ENCODE measurements around the gene ZNF646.

Gene ZNF646

DNA sequence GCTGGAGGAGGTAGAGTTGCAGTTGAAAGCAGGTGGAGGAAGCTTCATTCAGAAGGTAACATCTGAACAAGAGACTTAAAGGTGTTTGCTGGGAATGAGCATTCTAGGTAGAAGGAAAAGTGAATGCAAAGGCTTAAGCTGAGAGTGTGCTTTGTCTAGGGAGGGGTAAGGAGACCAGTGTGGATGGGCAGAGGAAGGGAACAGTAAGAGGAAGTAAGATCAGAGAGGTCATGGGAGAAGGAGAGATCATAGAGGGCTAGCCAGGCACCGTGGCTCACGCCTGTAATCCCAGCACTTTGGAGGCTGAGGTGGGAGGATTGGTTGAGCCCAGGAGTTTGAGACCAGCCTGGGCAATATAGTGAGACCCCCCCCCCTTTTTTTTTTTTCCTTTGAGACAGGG, 37.5 kb upstream of the ZNF646 start:
- no peak overlapping the region for H3K4me2 ChIP-seq (ENCODE audit: low read length)
- no peaks in the 10 kb centered on the region for H3K9me2 ChIP-seq (replicated peaks; ENCODE audit: control insufficient read depth, low read length)
- H3K36me3 ChIP-seq (ENCODE audit: control insufficient read depth, low read length) = peaks cover 24% of the 10 kb centered on the region

DNA sequence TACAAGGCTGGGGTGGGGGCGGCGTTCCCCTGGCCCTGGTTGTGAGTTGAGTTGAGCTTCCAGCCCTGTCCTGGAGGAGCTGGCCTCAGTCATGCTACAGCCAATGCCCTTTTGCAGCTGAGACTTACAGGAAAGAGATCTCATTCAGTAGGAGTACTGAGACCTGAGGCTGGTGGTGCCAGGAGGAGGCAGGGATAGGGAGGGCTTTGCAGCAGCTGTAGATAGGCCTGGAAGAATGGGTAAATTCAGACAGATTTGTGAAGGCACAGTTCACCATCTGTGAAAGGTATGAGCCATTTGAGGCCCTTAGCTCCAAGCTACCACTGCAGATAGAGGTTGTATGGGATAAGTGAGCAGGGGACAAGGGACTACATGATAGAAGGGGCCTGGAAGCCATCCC, 35.2 kb upstream of the ZNF646 start:
- Histone ChIP-seq H4K20me1 (ENCODE audit: control insufficient read depth, insufficient read depth, low read depth, low read length) (no peaks in the 10 kb centered on the region), H3K4me3 (ENCODE audit: low read length) (no peak overlapping the region), H3K79me2 (ENCODE audit: control insufficient read depth, low read length) (peaks cover 6% of the 10 kb centered on the region), H3K27ac (ENCODE audit: low read depth, low read length) (no peak overlapping the region), H3K4me1 (ENCODE audit: control insufficient read depth, low read length) (peaks cover 7% of the 10 kb centered on the region), H3K27me3 (ENCODE audit: control insufficient read depth, low read length) (no peaks in the 10 kb centered on the region), H3K9me2 (replicated peaks; ENCODE audit: control insufficient read depth, low read length) (no peaks in the 10 kb centered on the region), H3F3A (ENCODE audit: control insufficient read depth, insufficient read depth) (no peaks in the 10 kb centered on the region), H3K36me3 (ENCODE audit: control insufficient read depth, low read length) (peaks cover 24% of the 10 kb centered on the region), H3K4me2 (ENCODE audit: low read length) (no peak overlapping the region), H3K9me3 (ENCODE audit: control insufficient read depth, insufficient read depth, low read length) (no peaks in the 10 kb centered on the region)
- TF ChIP-seq, protein P1, sequence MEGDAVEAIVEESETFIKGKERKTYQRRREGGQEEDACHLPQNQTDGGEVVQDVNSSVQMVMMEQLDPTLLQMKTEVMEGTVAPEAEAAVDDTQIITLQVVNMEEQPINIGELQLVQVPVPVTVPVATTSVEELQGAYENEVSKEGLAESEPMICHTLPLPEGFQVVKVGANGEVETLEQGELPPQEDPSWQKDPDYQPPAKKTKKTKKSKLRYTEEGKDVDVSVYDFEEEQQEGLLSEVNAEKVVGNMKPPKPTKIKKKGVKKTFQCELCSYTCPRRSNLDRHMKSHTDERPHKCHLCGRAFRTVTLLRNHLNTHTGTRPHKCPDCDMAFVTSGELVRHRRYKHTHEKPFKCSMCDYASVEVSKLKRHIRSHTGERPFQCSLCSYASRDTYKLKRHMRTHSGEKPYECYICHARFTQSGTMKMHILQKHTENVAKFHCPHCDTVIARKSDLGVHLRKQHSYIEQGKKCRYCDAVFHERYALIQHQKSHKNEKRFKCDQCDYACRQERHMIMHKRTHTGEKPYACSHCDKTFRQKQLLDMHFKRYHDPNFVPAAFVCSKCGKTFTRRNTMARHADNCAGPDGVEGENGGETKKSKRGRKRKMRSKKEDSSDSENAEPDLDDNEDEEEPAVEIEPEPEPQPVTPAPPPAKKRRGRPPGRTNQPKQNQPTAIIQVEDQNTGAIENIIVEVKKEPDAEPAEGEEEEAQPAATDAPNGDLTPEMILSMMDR (IDR thresholded peaks at IDR 0.05; ENCODE audit: low read depth, low read length, poor library complexity, severe bottlenecking) = no peak
- no peak for TF ChIP-seq EZH2phosphoT487 (IDR thresholded peaks at IDR 0.05; ENCODE audit: borderline replicate concordance, low read length)

More for the DNA sequence above, 37.5 kb upstream of the ZNF646 start:
- H4K20me1 ChIP-seq (ENCODE audit: control insufficient read depth, insufficient read depth, low read depth, low read length) = no peaks in the 10 kb centered on the region
- no peak overlapping the region for H3K4me3 ChIP-seq (ENCODE audit: low read length)
- no peak for TF ChIP-seq EZH2phosphoT487 (IDR thresholded peaks at IDR 0.05; ENCODE audit: borderline replicate concordance, low read length)
- TF ChIP-seq, protein P1 (IDR thresholded peaks at IDR 0.05; ENCODE audit: low read depth, low read length, poor library complexity, severe bottlenecking) = no peak
- H3K4me1 ChIP-seq (ENCODE audit: control insufficient read depth, low read length) = peaks cover 20% of the 10 kb centered on the region
- no peaks in the 10 kb centered on the region for H3K27me3 ChIP-seq (ENCODE audit: control insufficient read depth, low read length)
- no peaks in the 10 kb centered on the region for H3F3A ChIP-seq (ENCODE audit: control insufficient read depth, insufficient read depth)
- H3K9me3 ChIP-seq (ENCODE audit: control insufficient read depth, insufficient read depth, low read length) = no peaks in the 10 kb centered on the region
- H3K27ac ChIP-seq (ENCODE audit: low read depth, low read length) = no peak overlapping the region
- peaks cover 11% of the 10 kb centered on the region for H3K79me2 ChIP-seq (ENCODE audit: control insufficient read depth, low read length)

DNA sequence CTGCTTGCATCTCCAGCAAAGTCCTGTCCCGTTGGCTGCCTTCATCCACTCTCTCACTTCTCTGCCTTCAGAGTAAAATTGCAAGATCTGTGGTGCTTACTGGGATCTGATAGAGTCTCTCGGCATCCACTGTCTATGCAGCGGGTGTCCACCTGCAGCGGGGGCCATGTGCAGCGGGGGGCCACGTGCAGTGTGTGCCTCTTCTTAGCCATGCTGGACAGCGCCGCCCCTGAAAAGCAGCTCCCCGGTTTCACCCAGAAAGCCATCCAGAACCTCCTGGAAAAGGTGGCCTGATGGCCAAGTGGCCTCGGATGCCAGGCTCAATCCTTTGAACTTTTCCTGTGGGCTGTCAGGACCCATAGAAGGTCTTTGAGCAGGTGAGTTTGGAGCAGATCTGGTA, 31.4 kb upstream of the ZNF646 start:
- H3K4me3 ChIP-seq (ENCODE audit: low read length) = no peak overlapping the region

More for the DNA sequence above, 31.4 kb upstream of the ZNF646 start:
- Histone ChIP-seq H3K27ac (ENCODE audit: low read depth, low read length) (no peak overlapping the region), H3K36me3 (ENCODE audit: control insufficient read depth, low read length) (peaks cover 12% of the 10 kb centered on the region; the same call in 1 of the 2 replicates), H4K20me1 (ENCODE audit: control insufficient read depth, insufficient read depth, low read depth, low read length) (no peaks in the 10 kb centered on the region), H3K9me2 (replicated peaks; ENCODE audit: control insufficient read depth, low read length) (no peaks in the 10 kb centered on the region), H3F3A (ENCODE audit: control insufficient read depth, insufficient read depth) (no peaks in the 10 kb centered on the region), H3K4me2 (ENCODE audit: low read length) (no peak overlapping the region), H3K27me3 (ENCODE audit: control insufficient read depth, low read length) (no peaks in the 10 kb centered on the region), H3K79me2 (ENCODE audit: control insufficient read depth, low read length) (no peaks in the 10 kb centered on the region), H3K9me3 (ENCODE audit: control insufficient read depth, insufficient read depth, low read length) (no peaks in the 10 kb centered on the region), H3K4me1 (ENCODE audit: control insufficient read depth, low read length) (no peaks in the 10 kb centered on the region)
- TF ChIP-seq EZH2phosphoT487 (IDR thresholded peaks at IDR 0.05; ENCODE audit: borderline replicate concordance, low read length) = no peak
- TF ChIP-seq, protein P1 (IDR thresholded peaks at IDR 0.05; ENCODE audit: low read depth, low read length, poor library complexity, severe bottlenecking) = no peak
